Measurements from ENCODE around the gene TBC1D21.

- TF ChIP-seq POLR2A (IDR thresholded peaks at IDR 0.05; ENCODE audit: low read length) (no peak), GATA1 (IDR thresholded peaks at IDR 0.05; ENCODE audit: low read depth, low read length) (no peak)
These were observed 52.5 kb downstream of the TBC1D21 start for GRCh38 chr15:73925848-73926218.

Data from erythroblast (primary cell).